Sigmoid colon (tissue), 7 donors: ENCODE data around the gene PIP5K1C. TPM values are rescaled to one million over a fixed set of nuclear protein-coding genes. Genes with fewer than 3 reads are reported as not detected.

Source experiments
- DNase-seq: peaks from one replicate; pipeline ENCODE4 v3.0.0-alpha.2; 2019
- H3K27ac ChIP-seq, 4 donors: fragments of 200-600 bp; sonication (generic); one replicate each; pipeline ENCODE4 v1.5.1; 2016 to 2019; ENCODE audit warnings: mild to moderate bottlenecking in 1 of 4
- H3K27me3 ChIP-seq, 3 donors: fragments of 200-600 bp; sonication (generic); one replicate each; pipeline ENCODE4 v1.5.1; 2019; ENCODE audit warnings: mild to moderate bottlenecking in 1 of 3
- H3K36me3 ChIP-seq, 4 donors: fragments of 200-600 bp; sonication (generic); one replicate each; pipeline ENCODE4 v1.5.1; 2016 to 2019
- H3K4me1 ChIP-seq, 4 donors: fragments of 200-600 bp; sonication (generic); one replicate each; pipeline ENCODE4 v1.5.1; 2017 to 2019
- H3K4me3 ChIP-seq, 4 donors: fragments of 200-600 bp; sonication (generic); one replicate each; pipeline ENCODE4 v1.5.1; 2017 to 2019; ENCODE audit warnings: mild to moderate bottlenecking in 2 of 4, moderate library complexity in 1 of 4
- H3K9me3 ChIP-seq, 4 donors: fragments of 200-600 bp in 3 of 4; sonication (generic) in 3 of 4; one replicate each; pipeline versions ENCODE4 v1.5.1 to v1.6.1; 2013 to 2019
- EP300 ChIP-seq, 4 donors: sonication (generic); formaldehyde crosslinking; IDR thresholded peaks; one replicate each; pipeline ENCODE4 v1.6.1; 2017; ENCODE audit warnings: antibody characterized with exemption in 4 of 4
- POLR2A ChIP-seq, 2 donors: fragments of 450-650 bp; IDR thresholded peaks; one replicate each; pipeline ENCODE4 v1.6.1; 2016; ENCODE audit warnings: antibody characterized with exemption in 2 of 2, mild to moderate bottlenecking in 2 of 2, moderate library complexity in 2 of 2
- POLR2AphosphoS5 ChIP-seq, 4 donors: sonication (generic); formaldehyde crosslinking; IDR thresholded peaks; one replicate each; pipeline ENCODE4 v1.6.1; 2017; ENCODE audit warnings: antibody characterized with exemption in 4 of 4
- WGBS, 2 donors: extraction: QIAGEN DNeasy Blood & Tissue Kit; methylation state at CpG; one replicate each; pipeline ENCODE4 v1.1.7; 2013; 5-methylcytosine and 5-hydroxymethylcytosine counted together
- intact Hi-C: fragments of 100-400 bp; cut with DNase I; formaldehyde crosslinking; loops from one replicate; pipeline ENCODE4 v1.15.1; 2023
- polyA plus RNA-seq, 3 donors: library from polyadenylated mRNA; stranded (reverse); fragments of 200-250 nt; gene quantifications; one replicate each; pipeline ENCODE4 v1.2.3, GENCODE V29; 2013
- total RNA-seq, 4 donors: library from RNA; depleted of rRNA; stranded (reverse); fragments of >200 nt; gene quantifications; one replicate each; pipeline ENCODE4 v1.1.0, GENCODE V29; 2016
- TF ChIP-seq, protein P1 (sequence below), 4 experiments: fragments of 450-650 bp in 3 of 4; fragments of 200-600 bp in 1 of 4; IDR thresholded peaks; one replicate each; pipeline ENCODE4 v1.5.1; 2016 to 2019; ENCODE audit warnings: antibody characterized with exemption in 4 of 4, mild to moderate bottlenecking in 3 of 4, moderate library complexity in 2 of 4
- donor health status: healthy with polysubstance abuse.
- donor health status: Bipolar disorder and iron deficiency.
- donor health status: healthy.

PIP5K1C gene
- total and polyA plus RNA-seq, 7 donors: 7.8 to 68.7 (median 27.8) TPM

DNA sequence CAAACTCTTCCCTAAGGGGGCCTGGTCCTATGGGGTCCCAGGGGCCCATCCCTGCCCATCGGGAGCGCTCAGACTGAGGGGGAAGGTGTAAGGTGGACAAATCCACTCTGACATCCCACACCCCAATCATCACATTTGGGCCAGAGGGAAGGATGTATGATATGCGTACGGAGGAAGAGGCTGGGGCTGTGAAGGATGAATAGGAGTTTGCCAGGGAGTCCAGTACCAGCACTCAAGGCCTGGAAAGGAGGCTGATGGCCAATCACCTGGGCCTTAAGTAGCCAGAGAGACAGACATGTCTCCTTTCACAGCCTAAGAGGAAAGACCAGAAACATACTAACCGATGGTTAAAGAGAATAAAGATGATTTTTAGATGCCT is 22.8 kb upstream of the PIP5K1C start:
- peaks cover 0 to 23% (median 19%) of the 10 kb centered on the region in 4 donors for H3K4me1 ChIP-seq
- H3K9me3 ChIP-seq: no peaks in the 10 kb centered on the region
- peaks cover 36 to 68% (median 45%) of the 10 kb centered on the region in 3 donors for H3K27me3 ChIP-seq
- DNase-seq: no peak
- intact Hi-C loops: no loop called here
- no peak overlapping the region for H3K4me3 ChIP-seq
- no peak for TF ChIP-seq POLR2A (IDR thresholded peaks at IDR 0.05)
- no peak for TF ChIP-seq POLR2AphosphoS5 (IDR thresholded peaks at IDR 0.05)
- TF ChIP-seq, protein P1, sequence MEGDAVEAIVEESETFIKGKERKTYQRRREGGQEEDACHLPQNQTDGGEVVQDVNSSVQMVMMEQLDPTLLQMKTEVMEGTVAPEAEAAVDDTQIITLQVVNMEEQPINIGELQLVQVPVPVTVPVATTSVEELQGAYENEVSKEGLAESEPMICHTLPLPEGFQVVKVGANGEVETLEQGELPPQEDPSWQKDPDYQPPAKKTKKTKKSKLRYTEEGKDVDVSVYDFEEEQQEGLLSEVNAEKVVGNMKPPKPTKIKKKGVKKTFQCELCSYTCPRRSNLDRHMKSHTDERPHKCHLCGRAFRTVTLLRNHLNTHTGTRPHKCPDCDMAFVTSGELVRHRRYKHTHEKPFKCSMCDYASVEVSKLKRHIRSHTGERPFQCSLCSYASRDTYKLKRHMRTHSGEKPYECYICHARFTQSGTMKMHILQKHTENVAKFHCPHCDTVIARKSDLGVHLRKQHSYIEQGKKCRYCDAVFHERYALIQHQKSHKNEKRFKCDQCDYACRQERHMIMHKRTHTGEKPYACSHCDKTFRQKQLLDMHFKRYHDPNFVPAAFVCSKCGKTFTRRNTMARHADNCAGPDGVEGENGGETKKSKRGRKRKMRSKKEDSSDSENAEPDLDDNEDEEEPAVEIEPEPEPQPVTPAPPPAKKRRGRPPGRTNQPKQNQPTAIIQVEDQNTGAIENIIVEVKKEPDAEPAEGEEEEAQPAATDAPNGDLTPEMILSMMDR (IDR thresholded peaks at IDR 0.05): no peak
- no peak for TF ChIP-seq EP300 (IDR thresholded peaks at IDR 0.05)
- no peaks in the 10 kb centered on the region for H3K36me3 ChIP-seq
- H3K27ac ChIP-seq: no peak overlapping the region
- 85 to 87% methylated on average over 5 of the region's 5 CpGs for WGBS, 2 donors

DNA sequence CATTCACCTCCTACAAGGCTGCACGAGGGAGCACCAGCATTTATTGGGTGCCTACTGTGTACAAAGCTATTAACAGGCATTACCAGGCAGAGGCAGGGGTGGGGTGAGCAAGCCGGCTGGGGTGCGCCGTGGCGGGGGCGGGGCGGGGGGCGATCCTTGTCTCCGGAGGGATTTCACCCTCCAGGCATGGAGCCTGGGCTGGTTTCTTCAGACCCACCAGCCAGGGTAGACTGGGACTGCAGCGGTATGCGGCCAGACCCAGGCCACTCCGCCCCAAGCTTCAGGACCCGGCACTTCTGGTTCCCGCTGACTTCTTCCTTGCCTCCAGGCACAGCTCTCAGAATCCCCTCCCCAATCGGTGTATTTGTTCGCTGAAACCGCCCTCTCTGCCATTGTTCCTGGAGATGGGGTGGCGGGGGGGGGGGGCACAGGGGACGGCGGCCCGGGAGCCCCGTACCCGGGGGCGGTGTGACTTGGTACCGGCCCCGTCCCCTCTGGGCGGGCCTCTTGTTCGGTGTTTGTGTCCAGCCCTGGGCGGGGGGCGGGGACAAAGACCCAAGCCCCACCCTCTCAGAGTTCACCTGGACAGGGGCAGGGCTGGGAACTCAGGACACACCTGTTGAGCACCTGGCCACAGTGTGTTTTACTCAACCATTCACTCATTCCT is 22.3 kb upstream of the PIP5K1C start:
- 2 to 9% methylated on average over 30 of the region's 30 CpGs for WGBS, 2 donors
- H3K4me3 ChIP-seq: peak overlapping the region in 1 of 4 donors; percentile 5
- peaks cover 36 to 68% (median 45%) of the 10 kb centered on the region in 3 donors for H3K27me3 ChIP-seq
- H3K9me3 ChIP-seq: no peaks in the 10 kb centered on the region
- intact Hi-C loops: no loop called here
- peaks cover 0 to 23% (median 19%) of the 10 kb centered on the region in 4 donors for H3K4me1 ChIP-seq
- no peak overlapping the region for H3K27ac ChIP-seq
- TF ChIP-seq, protein P1 (IDR thresholded peaks at IDR 0.05): no peak
- TF ChIP-seq POLR2A (IDR thresholded peaks at IDR 0.05): no peak
- no peak for TF ChIP-seq EP300 (IDR thresholded peaks at IDR 0.05)
- TF ChIP-seq POLR2AphosphoS5 (IDR thresholded peaks at IDR 0.05): no peak
- DNase-seq: no peak
- H3K36me3 ChIP-seq: no peaks in the 10 kb centered on the region

DNA sequence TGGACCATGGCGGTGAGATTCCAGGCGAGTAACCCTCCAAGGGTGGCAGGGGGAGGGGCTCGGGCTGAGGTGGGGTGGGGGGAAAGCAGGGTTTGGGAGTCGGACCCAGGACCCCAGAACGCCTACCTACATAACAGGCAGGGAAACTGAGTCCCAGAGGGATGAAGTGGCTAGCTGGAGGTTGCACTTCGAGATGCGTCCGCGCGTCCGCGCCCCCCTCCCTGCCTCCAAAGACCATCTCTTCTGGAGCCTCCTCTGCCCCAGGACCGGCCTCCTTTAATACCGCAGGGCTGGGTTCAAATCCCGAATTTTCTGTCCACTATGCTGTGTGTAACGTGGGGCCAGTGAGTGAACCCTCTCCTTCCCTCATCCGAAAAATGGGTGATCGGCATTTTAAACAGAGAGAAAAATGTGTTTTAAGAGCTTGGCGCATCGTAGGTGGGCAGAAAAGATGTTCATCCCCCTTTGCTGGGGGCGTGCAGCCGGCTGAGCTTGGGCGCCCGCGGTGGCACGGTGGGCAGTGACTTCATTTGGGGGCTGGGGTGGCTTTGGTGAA is 21.7 kb upstream of the PIP5K1C start:
- 1 to 6% methylated on average over 26 of the region's 26 CpGs for WGBS, 2 donors
- Histone ChIP-seq H3K4me3 (peak overlapping the region in 3 of 4 donors; percentile 3 to 18 (median 5)), H3K27ac (no peak overlapping the region), H3K4me1 (peaks cover 0 to 23% (median 19%) of the 10 kb centered on the region in 4 donors), H3K27me3 (peaks cover 36 to 68% (median 45%) of the 10 kb centered on the region in 3 donors), H3K36me3 (no peaks in the 10 kb centered on the region), H3K9me3 (no peaks in the 10 kb centered on the region)
- intact Hi-C loops: no loop called here
- DNase-seq: no peak
- no peak for TF ChIP-seq EP300 (IDR thresholded peaks at IDR 0.05)
- TF ChIP-seq POLR2AphosphoS5 (IDR thresholded peaks at IDR 0.05): no peak
- TF ChIP-seq, protein P1 (IDR thresholded peaks at IDR 0.05): no peak
- TF ChIP-seq POLR2A (IDR thresholded peaks at IDR 0.05): no peak

DNA sequence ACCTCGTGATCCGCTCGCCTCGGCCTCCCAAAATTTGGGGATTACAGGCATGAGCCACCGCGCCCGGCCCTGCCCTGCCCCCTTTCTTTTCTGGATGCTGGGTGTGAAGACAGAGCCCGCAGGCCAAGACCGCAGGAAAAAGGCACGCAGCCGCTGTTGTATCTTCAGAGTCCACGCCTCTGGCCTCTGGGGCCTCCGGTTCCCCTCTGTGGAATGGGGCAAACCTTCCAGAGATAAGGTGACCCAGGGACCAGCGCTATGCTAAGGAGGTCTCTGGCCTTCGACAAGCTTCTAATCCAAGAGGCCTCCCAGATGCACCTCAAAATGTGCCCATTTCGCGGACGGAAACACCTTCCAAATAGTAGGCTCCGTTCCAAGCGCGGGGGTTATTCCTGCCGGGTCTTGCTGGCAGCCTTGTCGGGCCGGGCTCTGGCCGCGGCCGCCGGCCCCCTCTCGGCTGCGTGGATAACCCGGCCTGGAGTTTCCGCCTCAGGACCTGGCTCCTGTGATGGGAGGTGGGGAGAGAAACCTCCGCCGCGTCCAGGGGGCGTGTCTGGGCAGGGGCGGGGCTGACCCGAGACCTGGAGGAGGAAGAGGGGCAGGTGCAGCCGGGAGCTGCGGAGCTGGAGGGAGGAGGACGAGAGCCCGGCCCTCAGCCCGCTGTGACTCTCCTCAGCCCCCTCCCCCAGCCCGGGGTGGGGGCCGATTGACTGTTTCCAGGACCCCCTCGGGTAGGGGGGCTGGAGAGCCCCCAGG is 21.0 kb upstream of the PIP5K1C start:
- WGBS, 2 donors: 7 to 20% methylated on average over 46 of the region's 46 CpGs
- peak; percentile 82 for DNase-seq

More for the DNA sequence above, 21.0 kb upstream of the PIP5K1C start:
- Histone ChIP-seq H3K27me3 (peaks cover 36 to 68% (median 45%) of the 10 kb centered on the region in 3 donors), H3K9me3 (no peaks in the 10 kb centered on the region), H3K36me3 (no peaks in the 10 kb centered on the region), H3K4me3 (peak overlapping the region in 3 of 4 donors; percentile 3 to 18 (median 5)), H3K27ac (no peak overlapping the region), H3K4me1 (peaks cover 0 to 23% (median 19%) of the 10 kb centered on the region in 4 donors)
- TF ChIP-seq POLR2A (IDR thresholded peaks at IDR 0.05) (peak in 1 of 2 donors; percentile 31), EP300 (IDR thresholded peaks at IDR 0.05) (no peak), POLR2AphosphoS5 (IDR thresholded peaks at IDR 0.05) (peak in 2 of 4 donors; percentile 28 to 59)
- intact Hi-C loops: no loop called here
